ENCODE data around the gene SCN9A.
"Not testable (repeated sequence)": the region's sequence is repeated elsewhere in the genome, so short reads cannot be mapped to it uniquely, and the experiment has no call there.

The SCN9A gene

DNA sequence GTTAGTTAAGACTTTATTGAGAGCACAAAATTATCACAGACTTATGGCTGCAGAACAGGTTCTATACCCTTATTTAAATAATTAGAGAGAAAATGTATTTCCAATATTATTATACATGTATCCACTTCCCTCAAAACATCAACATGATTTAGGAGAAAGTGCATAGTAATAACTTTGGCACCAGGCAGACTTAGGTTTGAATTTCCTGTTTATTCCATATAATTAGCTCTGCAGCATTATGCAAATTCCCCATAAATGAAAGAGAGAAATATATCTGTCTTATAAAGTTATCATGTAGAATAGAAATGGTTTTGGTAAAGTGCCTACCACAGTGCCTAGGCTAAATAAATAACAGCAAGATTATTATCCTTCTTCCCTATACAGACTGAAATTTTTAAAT, 15.3 kb downstream of the SCN9A start:
- DNase-seq (ENCODE audit: low spot score in 2 of 2), result no peak
- Mint-ChIP-seq H3K9me3 (peaks cover 2% of the 10 kb centered on the region), H3K36me3 (no peaks in the 10 kb centered on the region), H3K27ac (no peak overlapping the region), H3K4me1 (no peaks in the 10 kb centered on the region), H3K4me3 (no peak overlapping the region)
- no peak for ATAC-seq

DNA sequence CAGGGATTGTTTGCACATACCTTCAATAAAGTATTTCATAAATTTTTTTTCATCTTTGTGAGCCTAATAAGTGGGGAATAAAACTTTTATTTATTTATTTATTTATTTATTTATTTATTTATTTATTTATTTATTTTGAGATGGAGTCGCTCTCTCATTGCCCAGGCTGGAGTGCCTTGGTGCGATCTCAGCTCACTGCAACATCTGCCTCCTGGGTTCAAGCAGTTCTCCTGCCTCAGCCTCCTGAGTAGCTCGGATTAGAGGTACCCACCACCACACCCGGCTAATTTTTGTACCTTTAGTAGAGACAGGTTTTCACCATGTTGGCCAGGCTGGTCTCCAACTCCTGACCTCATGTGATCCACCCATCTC, 17.8 kb downstream of the SCN9A start:
- H3K4me3 Mint-ChIP-seq; H3K27ac Mint-ChIP-seq; ATAC-seq; H3K4me1 Mint-ChIP-seq; H3K9me3 Mint-ChIP-seq; H3K36me3 Mint-ChIP-seq; DNase-seq (ENCODE audit: low spot score in 2 of 2): not testable (repeated sequence)

DNA sequence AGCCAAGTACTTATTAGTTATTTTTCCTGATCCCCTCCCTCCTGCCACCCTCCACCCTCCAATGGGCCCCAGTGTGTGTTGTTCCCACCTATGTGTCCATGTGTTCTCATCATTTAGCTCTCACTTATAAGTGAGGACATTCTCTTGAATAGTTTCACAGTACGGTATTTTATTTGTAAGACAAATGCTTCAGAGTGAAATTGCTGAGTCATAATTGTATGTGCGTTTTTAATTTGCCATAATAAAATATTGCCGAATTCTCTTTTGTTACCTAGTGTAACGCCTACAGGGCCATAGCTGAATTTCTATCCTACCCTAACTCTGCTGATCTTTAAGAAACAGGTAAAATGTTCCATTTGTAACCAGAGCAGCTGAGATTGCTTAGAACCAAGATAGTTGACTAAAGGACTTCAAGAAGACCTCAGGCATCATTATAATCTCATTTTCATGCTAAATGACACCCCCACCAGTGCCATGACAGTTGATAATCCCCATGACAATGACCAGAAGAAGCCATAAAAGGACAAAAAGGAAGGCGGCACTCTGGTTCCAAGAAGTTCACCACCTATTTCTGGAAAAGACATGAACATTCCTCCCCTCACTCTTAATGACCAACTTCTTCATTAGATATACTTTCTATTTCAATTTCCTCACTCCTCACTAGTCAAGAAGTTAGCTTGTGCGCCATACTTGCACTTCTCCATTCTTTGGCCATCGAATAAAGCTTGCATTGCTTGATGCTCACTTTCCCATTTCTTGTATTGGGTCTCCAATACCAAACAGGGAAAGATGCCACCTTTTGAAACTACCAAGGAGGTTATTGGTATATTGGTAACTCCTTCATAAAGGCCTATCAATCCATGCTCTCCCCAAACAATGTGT, 18.4 kb downstream of the SCN9A start:
- Mint-ChIP-seq H3K27ac (no peak overlapping the region), H3K4me1 (no peaks in the 10 kb centered on the region), H3K36me3 (no peaks in the 10 kb centered on the region), H3K9me3 (peaks cover 7% of the 10 kb centered on the region), H3K4me3 (no peak overlapping the region)
- DNase-seq (ENCODE audit: low spot score in 2 of 2), result no peak
- no peak for ATAC-seq

DNA sequence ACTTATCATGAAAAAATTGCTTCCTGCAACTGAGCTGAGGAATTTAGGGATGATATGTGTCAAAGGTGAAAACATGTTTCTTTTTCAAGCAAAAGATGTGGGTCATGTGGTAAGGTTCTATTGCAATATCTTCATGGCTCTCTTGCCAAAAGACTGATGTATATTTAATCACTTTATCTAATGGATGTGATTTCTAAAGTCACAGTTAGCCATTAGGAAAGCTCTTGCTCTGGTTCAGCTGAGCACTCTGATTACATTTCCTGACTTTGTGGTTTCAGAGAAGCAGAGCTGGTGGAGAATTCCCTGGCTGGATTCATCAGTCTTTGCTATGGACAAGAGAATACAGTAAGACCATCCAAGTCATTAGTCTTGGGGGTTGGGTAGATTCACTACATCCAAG, 24.4 kb downstream of the SCN9A start:
- Mint-ChIP-seq H3K4me3 (no peak overlapping the region), H3K9me3 (peaks cover 12% of the 10 kb centered on the region), H3K36me3 (no peaks in the 10 kb centered on the region), H3K4me1 (no peaks in the 10 kb centered on the region), H3K27ac (no peak overlapping the region)
- ATAC-seq, result no peak
- DNase-seq (ENCODE audit: low spot score in 2 of 2), result no peak

DNA sequence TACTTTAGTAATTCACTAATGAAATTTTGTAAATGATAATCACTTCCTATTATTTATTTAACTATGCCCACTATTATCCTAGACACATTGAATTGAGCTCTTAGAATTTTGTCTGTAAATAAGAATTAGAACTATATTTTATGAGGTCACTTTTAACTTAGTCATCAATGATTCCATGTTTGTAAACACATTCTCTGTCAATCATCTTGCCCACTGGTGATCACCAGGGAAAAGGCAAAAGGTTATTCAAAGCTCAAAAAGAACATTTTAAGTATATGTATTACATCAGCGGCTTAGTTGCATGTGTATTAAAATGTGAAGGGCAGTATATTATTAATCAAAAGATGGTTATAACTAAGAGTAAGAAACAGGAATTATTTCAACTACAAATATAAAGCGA, 25.2 kb downstream of the SCN9A start:
- ATAC-seq (no peak), DNase-seq (ENCODE audit: low spot score in 2 of 2) (no peak)
- Mint-ChIP-seq H3K9me3 (peaks cover 12% of the 10 kb centered on the region), H3K4me3 (no peak overlapping the region), H3K4me1 (no peaks in the 10 kb centered on the region), H3K27ac (no peak overlapping the region), H3K36me3 (no peaks in the 10 kb centered on the region)

DNA sequence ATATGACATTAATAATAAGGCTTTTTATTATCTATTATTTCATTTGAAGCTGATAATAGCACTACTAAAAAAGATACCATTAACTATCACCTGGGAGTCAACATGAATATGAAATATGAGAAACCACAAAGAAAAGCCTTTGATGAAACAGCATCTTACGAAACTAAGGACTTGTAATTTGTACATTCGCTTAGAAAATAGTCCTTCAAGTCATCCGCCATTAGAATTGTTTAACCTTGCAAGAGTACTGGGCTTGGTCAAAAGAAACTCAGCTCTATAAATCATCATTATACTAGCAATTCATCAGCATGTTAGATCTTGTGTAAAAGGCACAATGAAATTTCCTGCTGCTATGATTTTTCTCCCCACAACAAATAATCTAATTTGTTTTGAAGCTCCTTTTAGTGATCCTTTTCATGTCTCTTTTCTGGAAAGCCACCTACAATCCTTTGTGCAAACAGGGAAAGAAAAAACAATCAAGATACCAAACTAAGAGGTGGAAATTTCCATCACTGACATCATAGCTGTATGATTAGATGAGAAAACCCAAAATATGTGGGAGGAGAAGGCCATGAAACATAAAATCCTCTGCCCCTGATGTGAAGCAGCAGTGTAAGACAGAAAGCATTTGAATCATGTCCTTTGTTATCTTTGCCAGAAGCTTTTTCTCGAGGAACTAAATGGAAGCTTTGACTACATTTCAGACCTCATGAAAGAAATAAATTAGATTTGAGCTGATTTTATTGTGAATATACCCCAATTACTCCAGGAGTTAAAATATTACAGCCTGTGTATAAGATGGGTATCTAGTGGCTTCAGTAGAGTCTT, 31.2 kb downstream of the SCN9A start:
- Mint-ChIP-seq H3K36me3 (no peaks in the 10 kb centered on the region), H3K9me3 (peaks cover 7% of the 10 kb centered on the region)
- DNase-seq (ENCODE audit: low spot score in 2 of 2), result no peak

DNA sequence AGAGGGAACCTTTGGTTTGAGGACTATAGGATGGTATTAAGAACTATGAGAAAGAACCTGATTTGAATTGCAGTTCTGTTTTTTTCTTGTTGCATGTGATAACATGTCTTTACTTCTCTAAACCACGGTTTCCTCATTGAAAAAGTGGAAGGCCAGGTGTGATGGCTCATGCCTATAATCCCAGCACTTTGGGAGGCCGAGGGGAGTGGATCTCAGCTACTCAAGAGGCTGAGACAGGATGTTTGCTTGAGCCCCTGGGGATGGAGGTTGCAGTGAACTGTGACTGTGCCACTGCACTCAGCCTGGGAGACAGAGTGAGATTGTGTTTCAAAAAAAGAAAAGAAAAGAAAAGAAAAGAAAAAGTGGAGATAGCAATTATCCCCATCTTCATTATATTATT, 32.3 kb downstream of the SCN9A start:
- no peak overlapping the region for H3K27ac Mint-ChIP-seq
- H3K4me3 Mint-ChIP-seq, result no peak overlapping the region
- no peaks in the 10 kb centered on the region for H3K4me1 Mint-ChIP-seq
- ATAC-seq (no peak), DNase-seq (ENCODE audit: low spot score in 2 of 2) (no peak)
- H3K36me3 Mint-ChIP-seq, result no peaks in the 10 kb centered on the region
- H3K9me3 Mint-ChIP-seq, result peaks cover 4% of the 10 kb centered on the region

More for the DNA sequence above, 31.2 kb downstream of the SCN9A start:
- no peaks in the 10 kb centered on the region for H3K4me1 Mint-ChIP-seq
- H3K27ac Mint-ChIP-seq, result no peak overlapping the region
- ATAC-seq, result no peak
- H3K4me3 Mint-ChIP-seq, result no peak overlapping the region

DNA sequence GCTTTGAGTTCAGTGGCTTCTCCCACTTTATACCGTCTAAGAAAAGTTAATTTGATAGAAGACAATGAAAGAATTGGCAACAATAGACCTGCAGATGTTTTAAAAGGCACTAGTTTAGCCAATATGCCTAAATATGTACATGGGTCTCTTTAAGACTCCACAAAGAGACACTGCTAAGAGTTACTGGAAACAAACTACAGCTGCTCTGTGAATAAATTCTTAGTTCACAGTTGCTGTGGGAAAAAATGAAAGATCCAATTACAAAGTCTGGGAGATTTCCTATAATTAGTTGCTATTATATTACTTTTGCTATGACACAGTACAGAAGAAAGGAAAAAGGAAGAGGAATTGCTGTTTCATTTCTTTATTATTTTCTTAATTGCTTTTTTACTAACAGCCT, 34.3 kb downstream of the SCN9A start:
- H3K4me3 Mint-ChIP-seq, result no peak overlapping the region
- no peak overlapping the region for H3K27ac Mint-ChIP-seq
- H3K4me1 Mint-ChIP-seq, result no peaks in the 10 kb centered on the region
- no peaks in the 10 kb centered on the region for H3K36me3 Mint-ChIP-seq
- peaks cover 5% of the 10 kb centered on the region for H3K9me3 Mint-ChIP-seq
- DNase-seq (ENCODE audit: low spot score in 2 of 2) (no peak), ATAC-seq (no peak)

DNA sequence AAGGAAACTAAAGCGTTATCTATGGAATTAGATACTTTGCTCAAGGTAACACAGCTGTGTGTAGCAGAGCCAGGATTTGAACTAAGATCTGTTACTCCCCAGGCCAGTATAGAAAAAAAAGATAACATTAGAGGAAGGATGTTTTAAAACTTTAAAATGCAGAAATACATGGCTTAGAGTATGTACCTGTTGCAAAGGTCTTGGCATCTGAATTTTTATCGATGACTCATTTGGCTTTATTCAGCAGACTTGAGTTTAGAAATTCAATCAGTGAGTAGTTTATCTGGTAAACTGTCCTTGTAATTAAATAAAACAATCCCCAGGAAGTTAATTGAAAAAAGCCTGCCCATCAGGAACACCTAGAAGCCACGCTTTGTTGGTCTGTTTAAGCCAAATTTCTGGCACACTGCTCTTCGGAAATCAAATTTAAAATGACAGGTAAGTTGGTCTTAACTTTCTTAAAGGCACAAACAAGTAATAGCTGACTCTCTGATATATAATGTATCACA, 36.9 kb downstream of the SCN9A start:
- DNase-seq (ENCODE audit: low spot score in 2 of 2) (no peak), ATAC-seq (no peak)
- H3K36me3 Mint-ChIP-seq, result no peaks in the 10 kb centered on the region
- no peaks in the 10 kb centered on the region for H3K4me1 Mint-ChIP-seq
- no peak overlapping the region for H3K4me3 Mint-ChIP-seq
- H3K9me3 Mint-ChIP-seq, result peaks cover 5% of the 10 kb centered on the region
- H3K27ac Mint-ChIP-seq, result no peak overlapping the region

DNA sequence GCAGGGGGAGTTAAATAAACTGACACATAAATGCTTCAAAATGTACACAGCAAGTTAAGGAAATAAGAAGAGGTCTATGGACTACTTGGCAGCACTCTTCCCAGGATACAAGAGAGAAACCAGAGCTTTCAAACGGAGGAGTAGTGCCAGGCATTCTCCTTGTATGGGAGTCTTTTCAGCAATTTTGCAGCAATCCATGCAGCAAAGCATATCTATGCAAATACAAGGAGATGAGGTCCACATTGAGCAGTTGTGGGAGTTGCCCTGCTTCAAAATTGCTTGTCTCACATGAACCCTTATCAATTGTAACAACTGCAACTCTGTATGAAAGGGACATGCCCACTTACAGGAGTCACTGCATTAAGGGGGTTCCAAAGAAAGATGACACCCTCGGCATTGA, 37.8 kb downstream of the SCN9A start:
- no peaks in the 10 kb centered on the region for H3K36me3 Mint-ChIP-seq
- no peak overlapping the region for H3K27ac Mint-ChIP-seq
- H3K4me1 Mint-ChIP-seq, result no peaks in the 10 kb centered on the region
- DNase-seq (ENCODE audit: low spot score in 2 of 2), result no peak
- H3K9me3 Mint-ChIP-seq, result peaks cover 5% of the 10 kb centered on the region
- ATAC-seq, result no peak
- H3K4me3 Mint-ChIP-seq, result no peak overlapping the region

DNA sequence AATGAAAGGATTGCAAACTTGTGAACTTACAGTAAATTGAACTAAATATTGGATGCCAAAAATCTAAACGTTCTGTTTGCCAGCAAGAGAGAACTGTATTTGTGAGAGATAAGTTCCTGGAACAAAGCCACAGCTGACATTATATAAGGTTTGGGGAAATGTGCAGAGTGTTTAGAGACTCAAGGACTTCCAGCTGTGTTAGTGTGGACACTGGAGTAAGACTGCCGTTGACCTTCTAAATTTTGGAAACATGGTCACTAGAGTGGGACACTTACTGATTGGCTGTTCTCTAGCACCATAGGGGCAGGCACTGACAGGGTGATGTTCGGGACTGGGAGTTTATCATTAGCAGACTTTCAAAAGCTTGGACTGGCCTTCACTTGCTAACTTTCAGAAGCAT, 40.5 kb downstream of the SCN9A start:
- H3K4me3 Mint-ChIP-seq, result no peak overlapping the region
- no peaks in the 10 kb centered on the region for H3K4me1 Mint-ChIP-seq
- H3K36me3 Mint-ChIP-seq, result no peaks in the 10 kb centered on the region
- ATAC-seq (no peak), DNase-seq (ENCODE audit: low spot score in 2 of 2) (no peak)
- peaks cover 3% of the 10 kb centered on the region for H3K9me3 Mint-ChIP-seq
- H3K27ac Mint-ChIP-seq, result no peak overlapping the region

DNA sequence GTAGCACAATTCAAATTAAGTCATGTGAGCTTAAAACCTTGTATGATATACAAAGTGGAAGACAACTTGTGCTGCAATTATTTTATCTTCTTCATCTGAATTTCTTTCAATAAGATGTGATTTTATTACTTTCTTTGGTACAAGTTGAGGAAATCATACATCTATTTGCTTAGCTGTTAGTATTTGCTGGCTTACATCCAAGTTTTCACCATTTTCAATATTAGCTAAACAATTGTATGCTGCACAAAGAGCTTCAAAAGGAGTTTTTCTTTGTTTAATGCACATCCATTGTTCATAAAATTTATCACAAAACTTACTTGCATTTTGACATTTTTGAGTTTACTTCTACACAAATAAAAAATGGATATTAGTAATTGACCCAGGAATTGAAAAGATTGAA, 40.9 kb downstream of the SCN9A start:
- no peaks in the 10 kb centered on the region for H3K4me1 Mint-ChIP-seq
- H3K36me3 Mint-ChIP-seq, result no peaks in the 10 kb centered on the region
- ATAC-seq (no peak), DNase-seq (ENCODE audit: low spot score in 2 of 2) (no peak)
- H3K9me3 Mint-ChIP-seq, result peaks cover 3% of the 10 kb centered on the region
- no peak overlapping the region for H3K4me3 Mint-ChIP-seq
- H3K27ac Mint-ChIP-seq, result no peak overlapping the region

DNA sequence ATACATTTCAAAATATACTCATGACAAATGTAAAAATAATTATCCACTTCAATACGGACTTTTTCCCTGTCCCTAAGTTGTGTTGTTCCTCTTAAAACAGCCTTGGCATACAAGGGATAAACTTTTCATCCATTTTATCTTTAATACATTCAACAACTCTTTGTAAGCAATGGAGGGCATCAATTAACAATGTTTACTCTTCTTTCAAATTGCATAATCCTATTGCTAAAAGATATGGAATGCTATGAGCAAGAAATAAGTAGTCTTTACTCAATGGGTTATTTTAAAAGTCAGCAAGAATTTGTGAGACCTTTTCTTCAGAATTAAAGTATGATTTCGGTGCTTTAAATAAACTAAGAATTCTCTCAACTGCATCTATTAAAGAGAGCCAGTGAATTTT, 41.9 kb downstream of the SCN9A start:
- no peaks in the 10 kb centered on the region for H3K36me3 Mint-ChIP-seq
- no peak overlapping the region for H3K4me3 Mint-ChIP-seq
- no peak for ATAC-seq
- peaks cover 3% of the 10 kb centered on the region for H3K9me3 Mint-ChIP-seq
- no peak for DNase-seq (ENCODE audit: low spot score in 2 of 2)
- no peak overlapping the region for H3K27ac Mint-ChIP-seq
- no peaks in the 10 kb centered on the region for H3K4me1 Mint-ChIP-seq

DNA sequence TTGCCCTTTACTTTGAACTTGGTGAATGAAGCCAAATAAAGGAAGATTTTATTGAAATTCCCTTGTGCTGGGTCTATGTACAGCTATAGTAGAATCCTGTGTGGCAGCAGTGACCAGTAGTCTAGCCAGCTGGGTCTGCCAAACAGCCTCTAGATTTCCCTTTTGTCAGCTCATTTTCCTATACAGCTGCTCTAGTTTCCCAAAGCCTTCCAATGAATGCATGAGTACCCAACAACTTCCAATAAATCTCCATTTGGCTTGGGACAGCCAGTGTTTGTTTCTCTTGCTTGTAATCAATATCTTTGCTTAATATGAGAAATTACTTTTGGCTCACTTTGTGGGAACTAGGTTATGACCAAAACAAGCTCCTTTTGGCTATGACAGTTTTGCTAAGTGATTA, 43.6 kb downstream of the SCN9A start:
- Mint-ChIP-seq H3K4me3 (no peak overlapping the region), H3K36me3 (no peaks in the 10 kb centered on the region), H3K27ac (no peak overlapping the region), H3K4me1 (no peaks in the 10 kb centered on the region), H3K9me3 (peaks cover 7% of the 10 kb centered on the region)
- ATAC-seq, result no peak
- no peak for DNase-seq (ENCODE audit: low spot score in 2 of 2)

DNA sequence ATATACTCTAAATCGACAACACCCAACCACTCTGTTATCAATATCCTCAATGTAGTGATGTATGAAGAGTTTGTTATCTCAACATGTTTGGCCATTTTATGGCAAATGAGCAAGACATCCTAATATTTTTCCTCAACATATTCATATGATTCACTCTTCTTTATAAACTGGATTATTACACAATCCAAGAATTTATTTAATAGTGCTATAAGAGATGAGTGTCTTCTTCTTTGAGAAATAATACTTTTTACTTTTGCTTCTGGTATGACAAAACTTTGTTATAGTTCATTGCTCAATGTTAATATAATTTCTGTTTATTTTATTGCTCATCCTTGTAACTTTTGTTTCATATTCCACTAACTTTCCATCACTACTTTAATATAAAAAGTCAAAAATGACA, 44.3 kb downstream of the SCN9A start:
- no peak overlapping the region for H3K4me3 Mint-ChIP-seq
- ATAC-seq (no peak), DNase-seq (ENCODE audit: low spot score in 2 of 2) (no peak)
- H3K36me3 Mint-ChIP-seq, result no peaks in the 10 kb centered on the region
- H3K27ac Mint-ChIP-seq, result no peak overlapping the region
- no peaks in the 10 kb centered on the region for H3K4me1 Mint-ChIP-seq
- H3K9me3 Mint-ChIP-seq, result peaks cover 4% of the 10 kb centered on the region

DNA sequence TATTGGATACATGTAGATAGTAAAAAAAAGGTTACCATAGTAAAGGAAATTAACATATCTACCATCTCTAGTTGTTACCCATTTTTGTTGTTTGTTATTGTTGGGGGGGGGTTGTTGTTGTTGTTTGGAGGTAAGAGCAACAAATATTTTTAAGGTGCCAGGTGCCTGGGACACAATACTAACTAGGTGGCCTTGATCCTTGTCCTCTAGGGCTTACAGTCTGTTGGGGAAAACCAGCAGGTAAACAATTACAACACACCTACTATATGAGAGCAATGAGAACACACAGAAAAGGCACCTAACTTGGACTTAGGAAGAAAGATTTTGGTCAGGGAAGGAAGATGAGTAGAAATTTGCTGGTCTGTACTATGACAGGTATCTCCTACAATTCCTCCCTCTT, 46.3 kb downstream of the SCN9A start:
- peaks cover 4% of the 10 kb centered on the region for H3K9me3 Mint-ChIP-seq
- no peak for ATAC-seq
- H3K36me3 Mint-ChIP-seq, result no peaks in the 10 kb centered on the region

More for the DNA sequence above, 46.3 kb downstream of the SCN9A start:
- Mint-ChIP-seq H3K4me1 (no peaks in the 10 kb centered on the region), H3K4me3 (no peak overlapping the region), H3K27ac (no peak overlapping the region)
- no peak for DNase-seq (ENCODE audit: low spot score in 2 of 2)

Data from stimulated activated effector memory CD8-positive, alpha-beta T cell treated with anti-CD3 and anti-CD28 coated beads, Interleukin-12 subunit alpha, Interleukin-12 subunit beta, amount 100 ng/mL, for 72 hours (primary cell).